Central memory CD8-positive, alpha-beta T cell (primary cell): ENCODE results near the gene LIFR.

Experiments used
- ATAC-seq: fragments of 150-1000 bp; cut with Tn5 transposase; replicated peaks from 2 replicates; pipeline ENCODE4 v1.10.0; 2022; ENCODE audit warnings: mild to moderate bottlenecking, moderate FRiP score, moderate number of reproducible peaks; ENCODE audit not compliant: poor library complexity, severe bottlenecking; ENCODE audit errors: extremely low read depth
- DNase-seq, 2 donors: peaks; one replicate each; pipeline ENCODE4 v3.0.0; 2021; ENCODE audit warnings: low spot score in 2 of 2
- H3K27ac Mint-ChIP-seq: one replicate; pipeline ENCODE4 v1.8.0; 2022; ENCODE audit warnings: low read depth, mild to moderate bottlenecking, moderate library complexity, mixed read lengths
- H3K27me3 Mint-ChIP-seq: one replicate; pipeline ENCODE4 v1.8.0; 2022; ENCODE audit warnings: mixed read lengths
- H3K36me3 Mint-ChIP-seq: one replicate; pipeline ENCODE4 v1.8.0; 2022; ENCODE audit warnings: mild to moderate bottlenecking, moderate library complexity, mixed read lengths; ENCODE audit not compliant: insufficient read depth
- H3K4me1 Mint-ChIP-seq: one replicate; pipeline ENCODE4 v1.8.0; 2022; ENCODE audit warnings: mixed read lengths
- H3K4me3 Mint-ChIP-seq: one replicate; pipeline ENCODE4 v1.8.0; 2022; ENCODE audit warnings: mild to moderate bottlenecking, moderate library complexity, mixed read lengths
- H3K9me3 Mint-ChIP-seq: one replicate; pipeline ENCODE4 v1.8.0; 2022; ENCODE audit warnings: mixed read lengths

LIFR gene

GRCh38 chr5:38462976-38463633, 93.3 kb downstream of the LIFR start:
- peaks cover 2% of the 10 kb centered on the region for H3K36me3 Mint-ChIP-seq
- no peak overlapping the region for H3K27ac Mint-ChIP-seq
- H3K27me3 Mint-ChIP-seq = peaks cover 44% of the 10 kb centered on the region
- H3K9me3 Mint-ChIP-seq = no peaks in the 10 kb centered on the region
- no peak overlapping the region for H3K4me3 Mint-ChIP-seq
- ATAC-seq (no peak), DNase-seq (no peak)
- H3K4me1 Mint-ChIP-seq = peaks cover 6% of the 10 kb centered on the region

- DNase-seq (no peak), ATAC-seq (no peak)
- Mint-ChIP-seq H3K4me1 (peaks cover 36% of the 10 kb centered on the region), H3K4me3 (no peak overlapping the region), H3K9me3 (no peaks in the 10 kb centered on the region), H3K27me3 (peaks cover 77% of the 10 kb centered on the region), H3K27ac (no peak overlapping the region), H3K36me3 (peaks cover 6% of the 10 kb centered on the region)
These were observed 98.3 kb downstream of the LIFR start for GRCh38 chr5:38458174-38458573.

- Mint-ChIP-seq H3K4me3 (no peak overlapping the region), H3K36me3 (peaks cover 6% of the 10 kb centered on the region), H3K9me3 (no peaks in the 10 kb centered on the region), H3K27ac (no peak overlapping the region), H3K27me3 (peaks cover 64% of the 10 kb centered on the region), H3K4me1 (peaks cover 40% of the 10 kb centered on the region)
- no peak for ATAC-seq
- no peak for DNase-seq
These were observed 99.6 kb downstream of the LIFR start for GRCh38 chr5:38456657-38457399.

GRCh38 chr5:38455796-38456330, 100.6 kb downstream of the LIFR start:
- Mint-ChIP-seq H3K27ac (no peak overlapping the region), H3K36me3 (peaks cover 6% of the 10 kb centered on the region), H3K4me1 (peaks cover 42% of the 10 kb centered on the region), H3K9me3 (no peaks in the 10 kb centered on the region), H3K27me3 (peaks cover 67% of the 10 kb centered on the region), H3K4me3 (no peak overlapping the region)
- no peak for DNase-seq
- peak; percentile 30 for ATAC-seq

- ATAC-seq = no peak
- no peak for DNase-seq
- H3K9me3 Mint-ChIP-seq = no peaks in the 10 kb centered on the region
- H3K27ac Mint-ChIP-seq = peak overlapping the region; percentile 27
- peaks cover 67% of the 10 kb centered on the region for H3K27me3 Mint-ChIP-seq
- peaks cover 3% of the 10 kb centered on the region for H3K36me3 Mint-ChIP-seq
- peak overlapping the region; percentile 53 for H3K4me3 Mint-ChIP-seq
- H3K4me1 Mint-ChIP-seq = peaks cover 50% of the 10 kb centered on the region
These were observed 102.5 kb downstream of the LIFR start for GRCh38 chr5:38453921-38454320.

- ATAC-seq (peak; percentile 88), DNase-seq (peak; percentile 25 to 64)
- H3K27me3 Mint-ChIP-seq = peaks cover 67% of the 10 kb centered on the region
- peaks cover 51% of the 10 kb centered on the region for H3K4me1 Mint-ChIP-seq
- H3K4me3 Mint-ChIP-seq = peak overlapping the region; percentile 53
- H3K27ac Mint-ChIP-seq = peak overlapping the region; percentile 27
- H3K9me3 Mint-ChIP-seq = no peaks in the 10 kb centered on the region
- peaks cover 3% of the 10 kb centered on the region for H3K36me3 Mint-ChIP-seq
These were observed 102.9 kb downstream of the LIFR start for GRCh38 chr5:38453506-38453905.

- DNase-seq (no peak), ATAC-seq (no peak)
- Mint-ChIP-seq H3K27me3 (peaks cover 63% of the 10 kb centered on the region), H3K27ac (no peak overlapping the region), H3K36me3 (peaks cover 3% of the 10 kb centered on the region), H3K4me3 (no peak overlapping the region), H3K9me3 (no peaks in the 10 kb centered on the region), H3K4me1 (peaks cover 51% of the 10 kb centered on the region)
These were observed 104.2 kb downstream of the LIFR start for GRCh38 chr5:38452201-38452600.

GRCh38 chr5:38451074-38451725, 105.2 kb downstream of the LIFR start:
- no peaks in the 10 kb centered on the region for H3K9me3 Mint-ChIP-seq
- peaks cover 63% of the 10 kb centered on the region for H3K27me3 Mint-ChIP-seq
- H3K4me1 Mint-ChIP-seq = peaks cover 47% of the 10 kb centered on the region
- H3K27ac Mint-ChIP-seq = no peak overlapping the region
- no peak overlapping the region for H3K4me3 Mint-ChIP-seq
- peaks cover 3% of the 10 kb centered on the region for H3K36me3 Mint-ChIP-seq
- DNase-seq (no peak), ATAC-seq (no peak)

GRCh38 chr5:38450627-38451026, 105.8 kb downstream of the LIFR start:
- Mint-ChIP-seq H3K4me3 (no peak overlapping the region), H3K4me1 (peaks cover 42% of the 10 kb centered on the region), H3K27ac (no peak overlapping the region), H3K27me3 (peaks cover 63% of the 10 kb centered on the region), H3K36me3 (peaks cover 3% of the 10 kb centered on the region), H3K9me3 (no peaks in the 10 kb centered on the region)
- DNase-seq (no peak), ATAC-seq (no peak)

- DNase-seq (no peak), ATAC-seq (no peak)
- Mint-ChIP-seq H3K27ac (no peak overlapping the region), H3K9me3 (no peaks in the 10 kb centered on the region), H3K36me3 (peaks cover 3% of the 10 kb centered on the region), H3K4me3 (no peak overlapping the region), H3K4me1 (peaks cover 27% of the 10 kb centered on the region), H3K27me3 (peaks cover 73% of the 10 kb centered on the region)
These were observed 107.7 kb downstream of the LIFR start for GRCh38 chr5:38448568-38449350.

GRCh38 chr5:38447786-38448185, 108.7 kb downstream of the LIFR start:
- Mint-ChIP-seq H3K27ac (no peak overlapping the region), H3K27me3 (peaks cover 74% of the 10 kb centered on the region), H3K4me1 (peaks cover 18% of the 10 kb centered on the region), H3K4me3 (no peak overlapping the region), H3K9me3 (no peaks in the 10 kb centered on the region), H3K36me3 (no peaks in the 10 kb centered on the region)
- DNase-seq (no peak), ATAC-seq (no peak)

GRCh38 chr5:38447056-38447455, 109.4 kb downstream of the LIFR start:
- H3K27me3 Mint-ChIP-seq = peaks cover 74% of the 10 kb centered on the region
- H3K36me3 Mint-ChIP-seq = no peaks in the 10 kb centered on the region
- H3K4me1 Mint-ChIP-seq = peaks cover 11% of the 10 kb centered on the region
- H3K9me3 Mint-ChIP-seq = no peaks in the 10 kb centered on the region
- H3K4me3 Mint-ChIP-seq = no peak overlapping the region
- no peak overlapping the region for H3K27ac Mint-ChIP-seq
- ATAC-seq = no peak
- no peak for DNase-seq
